Trophoblast cell (in vitro differentiated cells and primary cell): ENCODE data around the gene NFS1.

Source experiments
- DNase-seq, 2 donors: peaks; one replicate each; pipeline ENCODE4 v3.0.0-alpha.2; 2016
- H2AFZ ChIP-seq: 2 replicates; pipeline ENCODE4 v1.6.1; 2013; ENCODE audit warnings: low read length, moderate library complexity, mild to moderate bottlenecking; ENCODE audit not compliant: insufficient read depth, poor library complexity
- H2AK5ac ChIP-seq: 2 replicates; pipeline ENCODE4 v1.6.1; 2013; ENCODE audit warnings: mild to moderate bottlenecking, low read length
- H2BK120ac ChIP-seq: 2 replicates; pipeline ENCODE4 v1.6.1; 2013; ENCODE audit warnings: low read length, mild to moderate bottlenecking, moderate library complexity; ENCODE audit not compliant: insufficient read depth, poor library complexity
- H2BK12ac ChIP-seq: 2 replicates; pipeline ENCODE4 v1.6.1; 2013; ENCODE audit warnings: mild to moderate bottlenecking, low read length, moderate library complexity
- H2BK5ac ChIP-seq: 2 replicates; pipeline ENCODE4 v1.6.1; 2013; ENCODE audit warnings: low read length, low read depth, moderate library complexity, mild to moderate bottlenecking; ENCODE audit not compliant: poor library complexity
- H3K14ac ChIP-seq: 2 replicates; pipeline ENCODE4 v1.6.1; 2013; ENCODE audit warnings: mild to moderate bottlenecking, low read length
- H3K18ac ChIP-seq: 2 replicates; pipeline ENCODE4 v1.6.1; 2013; ENCODE audit warnings: mild to moderate bottlenecking, low read length
- H3K23ac ChIP-seq: 2 replicates; pipeline ENCODE4 v1.6.1; 2013; ENCODE audit warnings: low read length
- H3K27ac ChIP-seq: 2 replicates; pipeline ENCODE4 v1.5.1; 2013; ENCODE audit warnings: low read depth, mild to moderate bottlenecking, inconsistent platforms, low read length, moderate library complexity
- H3K27me3 ChIP-seq: 2 replicates; pipeline ENCODE4 v1.6.1; 2013; ENCODE audit warnings: inconsistent platforms, mild to moderate bottlenecking, low read length, moderate library complexity; ENCODE audit not compliant: insufficient read depth
- H3K36me3 ChIP-seq, 2 experiments: 1 replicate in 1 of 2; 2 replicates in 1 of 2; pipeline ENCODE4 v1.6.1; 2013; ENCODE audit warnings: low read length in 2 of 2, mild to moderate bottlenecking in 2 of 2, moderate library complexity in 1 of 2; ENCODE audit not compliant: insufficient read depth in 2 of 2, control insufficient read depth in 1 of 2
- H3K4ac ChIP-seq: 2 replicates; pipeline ENCODE4 v1.6.1; 2013; ENCODE audit warnings: low read depth, mild to moderate bottlenecking, low read length, moderate library complexity
- H3K4me1 ChIP-seq, 2 experiments: 1 replicate in 1 of 2; 2 replicates in 1 of 2; pipeline ENCODE4 v1.6.1; 2013; ENCODE audit warnings: low read length in 2 of 2, mild to moderate bottlenecking in 2 of 2, moderate library complexity in 1 of 2; ENCODE audit not compliant: insufficient read depth in 2 of 2, control insufficient read depth in 1 of 2
- H3K4me2 ChIP-seq: 2 replicates; pipeline ENCODE4 v1.6.1; 2013; ENCODE audit warnings: inconsistent platforms, mild to moderate bottlenecking, low read length, moderate library complexity
- H3K4me3 ChIP-seq: 2 replicates; pipeline ENCODE4 v1.5.1; 2013; ENCODE audit warnings: mild to moderate bottlenecking, low read depth, low read length, inconsistent platforms
- H3K79me1 ChIP-seq: one replicate; pipeline ENCODE4 v1.6.1; 2013; ENCODE audit warnings: low read length
- H3K79me2 ChIP-seq: 2 replicates; pipeline ENCODE4 v1.6.1; 2013; ENCODE audit warnings: low read length, mild to moderate bottlenecking; ENCODE audit not compliant: control insufficient read depth, insufficient read depth, poor library complexity
- H3K9ac ChIP-seq: 2 replicates; pipeline ENCODE4 v1.6.1; 2013; ENCODE audit warnings: mild to moderate bottlenecking, low read length
- H3K9me3 ChIP-seq: 2 replicates; pipeline ENCODE4 v1.6.1; 2013; ENCODE audit warnings: low read depth, mild to moderate bottlenecking, control low read depth, inconsistent platforms, low read length; ENCODE audit not compliant: insufficient read depth
- H4K12ac ChIP-seq: 2 replicates; pipeline ENCODE4 v1.6.1; 2013; ENCODE audit warnings: low read depth, mild to moderate bottlenecking, low read length, moderate library complexity
- H4K8ac ChIP-seq: 2 replicates; pipeline ENCODE4 v1.6.1; 2013; ENCODE audit warnings: low read depth, mild to moderate bottlenecking, low read length, moderate library complexity
- H4K91ac ChIP-seq: one replicate; pipeline ENCODE4 v1.6.1; 2013; ENCODE audit warnings: low read depth, mild to moderate bottlenecking, low read length, moderate library complexity
- WGBS: extraction: QIAGEN DNeasy Blood & Tissue Kit; methylation state at CpG from one replicate; pipeline ENCODE4 v1.1.7; 2013; ENCODE audit warnings: missing lambda C conversion rate; ENCODE audit not compliant: insufficient read length, insufficient coverage; ENCODE audit errors: extremely low coverage; 5-methylcytosine and 5-hydroxymethylcytosine counted together

NFS1 gene

DNA sequence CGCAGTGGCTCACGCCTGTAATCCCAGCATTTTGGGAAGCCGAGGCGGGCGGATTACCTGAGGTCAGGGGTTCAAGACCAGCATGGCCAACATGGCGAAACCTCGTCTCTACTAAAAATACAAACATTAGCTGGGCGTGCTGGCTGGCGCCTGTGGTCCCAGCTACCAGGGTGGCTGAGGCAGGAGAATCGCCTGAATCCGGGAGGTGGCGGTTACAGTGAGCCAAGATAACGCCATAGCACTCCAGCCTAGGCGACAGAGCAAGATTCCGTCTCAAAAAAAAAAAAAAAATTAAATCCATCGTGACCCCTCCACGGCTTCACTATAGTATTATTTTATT, 33.2 kb downstream of the NFS1 start:
- H3K9ac ChIP-seq: no peak overlapping the region

DNA sequence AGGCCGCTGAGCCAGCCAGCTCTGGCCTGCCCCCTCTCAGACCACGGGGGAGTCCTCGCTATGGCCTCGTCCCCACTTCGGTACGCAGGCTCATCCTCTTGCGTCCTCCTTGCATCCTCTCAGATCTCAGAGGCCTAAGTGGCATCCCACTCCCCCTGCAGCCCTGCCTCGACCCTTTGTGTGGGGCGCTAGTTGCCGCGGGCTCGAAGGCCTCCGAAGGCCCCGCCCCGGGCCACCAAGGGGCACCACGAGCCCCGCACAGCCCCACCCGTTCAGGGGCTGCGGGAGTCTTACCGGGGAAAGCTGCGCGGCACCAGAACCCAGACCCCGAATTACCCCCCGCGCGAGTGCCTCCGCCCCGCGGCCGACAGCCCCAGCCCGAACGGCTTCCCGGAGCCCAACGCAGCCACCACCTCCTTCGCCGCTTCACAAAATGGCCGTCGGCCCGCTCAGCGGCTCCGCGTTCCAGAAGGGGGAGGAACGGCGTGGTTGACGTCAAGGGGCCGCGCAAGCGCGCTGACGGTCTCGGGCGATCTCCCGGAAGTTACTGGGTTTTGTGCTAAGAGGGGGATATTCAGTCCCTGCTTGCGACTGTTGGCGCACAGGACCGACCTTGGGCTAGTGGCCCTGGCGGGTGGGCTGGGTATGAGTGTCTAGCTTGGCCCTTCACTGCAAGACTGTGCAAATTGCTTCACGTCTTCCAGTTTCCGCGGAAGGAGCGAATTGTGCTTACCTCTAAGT, 34.5 kb downstream of the NFS1 start, which contains the start of the genes CPNE1 and RBM12:
Gene CPNE1, minus strand, starts transcription at position 435 of the 741 bp plus-strand sequence. CDS start 31,977 bp downstream, outside the sequence.
Gene RBM12, minus strand, starts transcription at position 435 of the 741 bp plus-strand sequence. CDS start 9,578 bp downstream, outside the sequence.
- peak within 1 kb of the TSS; percentile 91 for H3K4me2 ChIP-seq
- H3K27ac ChIP-seq: peak within 1 kb of the TSS; percentile 97
- peak within 1 kb of the TSS; percentile 97 for H2AFZ ChIP-seq
- H3K4me1 ChIP-seq: peaks cover 4 to 5% of the 10 kb centered on the region in 2 experiments
- H3K9me3 ChIP-seq: no peaks in the 10 kb centered on the region
- H3K23ac ChIP-seq: no peak within 1 kb of the TSS
- peak within 1 kb of the TSS; percentile 94 for H3K4me3 ChIP-seq
- no peaks in the 10 kb centered on the region for H3K27me3 ChIP-seq
- peak within 1 kb of the TSS; percentile 99 for H3K14ac ChIP-seq
- H3K79me2 ChIP-seq: peaks cover 17% of the 10 kb centered on the region
- peak within 1 kb of the TSS; percentile 99 for H4K8ac ChIP-seq
- peak within 1 kb of the TSS; percentile 91 for H2BK5ac ChIP-seq
- peak within 1 kb of the TSS; percentile 96 for H2AK5ac ChIP-seq
- DNase-seq: peak; percentile 96 to 98
- H2BK12ac ChIP-seq: no peak within 1 kb of the TSS
- H2BK120ac ChIP-seq: peak within 1 kb of the TSS; percentile 88
- H3K36me3 ChIP-seq: peaks cover 6% of the 10 kb centered on the region in 2 experiments
- H3K9ac ChIP-seq: peak within 1 kb of the TSS; percentile 97
- peak within 1 kb of the TSS; percentile 91 for H4K91ac ChIP-seq
- H4K12ac ChIP-seq: peak within 1 kb of the TSS; percentile 100
- peaks cover 11% of the 10 kb centered on the region for H3K79me1 ChIP-seq
- H3K18ac ChIP-seq: peak within 1 kb of the TSS; percentile 96
- H3K4ac ChIP-seq: peak within 1 kb of the TSS; percentile 97
- WGBS: no CpG with 5 or more reads among the region's 61 CpGs

More for the DNA sequence above, 33.2 kb downstream of the NFS1 start:
- Histone ChIP-seq H3K79me2 (peaks cover 13% of the 10 kb centered on the region), H2AK5ac (no peak overlapping the region), H4K91ac (no peak overlapping the region), H3K27me3 (no peaks in the 10 kb centered on the region), H3K79me1 (peaks cover 11% of the 10 kb centered on the region), H2AFZ (no peak overlapping the region), H3K14ac (no peak overlapping the region), H3K27ac (no peak overlapping the region), H3K36me3 (peaks cover 7 to 10% of the 10 kb centered on the region in 2 experiments), H3K18ac (no peak overlapping the region), H3K4me1 (peaks cover 0 to 5% of the 10 kb centered on the region in 2 experiments), H4K8ac (peak overlapping the region; percentile 53), H3K4me2 (no peak overlapping the region), H3K9me3 (no peaks in the 10 kb centered on the region), H4K12ac (no peak overlapping the region), H2BK5ac (no peak overlapping the region), H2BK12ac (no peak overlapping the region), H2BK120ac (no peak overlapping the region), H3K4ac (no peak overlapping the region), H3K4me3 (no peak overlapping the region), H3K23ac (no peak overlapping the region)
- no CpG with 5 or more reads among the region's 17 CpGs for WGBS
- no peak for DNase-seq

DNA sequence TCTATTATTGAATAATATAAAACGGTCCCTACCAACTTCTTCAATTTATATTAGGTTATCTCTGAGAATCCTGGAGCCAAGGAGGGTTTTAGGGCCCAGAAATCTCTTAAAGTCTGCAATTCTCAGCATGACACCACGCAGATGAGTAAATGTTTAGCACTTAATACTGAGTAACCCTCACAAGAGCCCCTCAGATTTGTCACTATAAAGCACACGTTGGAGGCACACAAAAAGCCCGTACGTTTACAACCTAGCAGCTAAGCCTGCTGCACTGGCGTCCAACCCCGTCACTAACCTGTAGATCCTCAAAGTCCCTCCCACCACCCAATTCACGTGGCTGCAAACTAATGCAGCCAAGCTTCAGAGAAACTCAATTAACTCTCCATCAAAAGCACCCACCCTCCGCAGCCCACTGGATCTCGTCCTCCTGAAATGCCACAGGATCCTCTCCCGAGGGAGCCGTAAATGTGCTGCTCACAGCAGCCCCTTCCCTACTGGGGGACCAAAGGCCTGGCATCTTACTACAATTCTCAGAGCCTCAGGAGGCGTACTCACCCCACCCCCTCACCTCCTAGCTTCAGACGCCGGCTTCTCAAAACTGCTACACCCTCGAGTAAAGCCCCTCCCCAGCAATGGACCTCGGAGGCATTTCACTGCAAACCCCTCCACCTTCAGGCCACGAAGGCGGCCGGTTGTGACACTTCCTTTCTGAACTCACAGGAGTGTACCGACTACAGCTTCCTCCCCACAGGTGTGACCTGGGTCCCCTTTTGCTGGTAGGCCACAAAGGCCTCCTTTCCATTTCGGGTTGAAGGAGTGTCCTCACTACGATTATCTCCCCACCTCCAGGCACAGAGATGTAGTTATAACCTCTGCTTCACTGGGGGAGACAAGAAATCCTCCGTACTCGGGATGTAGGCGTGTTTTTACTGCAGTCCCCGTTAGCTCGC, 35.4 kb downstream of the NFS1 start:
- Histone ChIP-seq H2BK120ac (peak overlapping the region; percentile 88), H2BK12ac (no peak overlapping the region), H4K12ac (peak overlapping the region; percentile 95), H4K8ac (peak overlapping the region; percentile 97), H3K4me1 (peaks cover 4 to 5% of the 10 kb centered on the region in 2 experiments), H3K4me3 (peak overlapping the region; percentile 94), H3K9ac (peak overlapping the region; percentile 97), H3K4me2 (peak overlapping the region; percentile 91), H3K4ac (peak overlapping the region; percentile 97), H3K23ac (no peak overlapping the region), H3K18ac (peak overlapping the region; percentile 96), H2BK5ac (peak overlapping the region; percentile 91), H3K27ac (peak overlapping the region; percentile 67), H3K9me3 (no peaks in the 10 kb centered on the region), H3K36me3 (no peaks in the 10 kb centered on the region), H3K79me2 (peaks cover 19% of the 10 kb centered on the region), H2AFZ (peak overlapping the region; percentile 47), H3K14ac (peak overlapping the region; percentile 99), H4K91ac (peak overlapping the region; percentile 91), H2AK5ac (peak overlapping the region; percentile 96), H3K27me3 (no peaks in the 10 kb centered on the region), H3K79me1 (peaks cover 11% of the 10 kb centered on the region)
- peak; percentile 37 to 55 for DNase-seq
- WGBS: no CpG with 5 or more reads among the region's 28 CpGs

DNA sequence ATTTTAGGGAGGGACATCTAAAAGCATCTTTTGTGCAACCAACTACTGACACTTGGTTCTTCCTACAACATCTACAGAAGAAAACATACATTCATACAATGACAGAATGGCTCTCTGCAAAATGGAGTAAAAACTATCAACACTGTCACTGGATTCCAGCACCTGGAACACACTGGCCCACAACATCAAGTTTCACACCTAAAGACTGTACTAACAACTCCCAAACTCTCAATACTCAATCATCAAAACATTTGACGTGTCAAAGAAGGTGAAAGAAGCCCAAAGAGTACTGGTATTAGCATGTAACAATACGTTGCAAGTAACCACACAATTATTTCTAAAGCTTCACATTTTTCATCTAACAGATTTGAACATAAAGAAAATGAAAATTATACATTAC, 36.6 kb downstream of the NFS1 start:
- Histone ChIP-seq H2AFZ (no peak overlapping the region), H3K23ac (no peak overlapping the region), H3K79me1 (peaks cover 11% of the 10 kb centered on the region), H3K9me3 (no peaks in the 10 kb centered on the region), H4K12ac (no peak overlapping the region), H3K4me3 (no peak overlapping the region), H3K27me3 (no peaks in the 10 kb centered on the region), H3K4ac (peak overlapping the region; percentile 77), H4K8ac (no peak overlapping the region), H2BK5ac (no peak overlapping the region), H3K4me1 (peaks cover 4 to 5% of the 10 kb centered on the region in 2 experiments), H3K18ac (no peak overlapping the region), H2AK5ac (no peak overlapping the region), H3K27ac (no peak overlapping the region), H3K9ac (no peak overlapping the region), H2BK120ac (no peak overlapping the region), H3K4me2 (peak overlapping the region; percentile 53), H3K79me2 (peaks cover 23% of the 10 kb centered on the region), H4K91ac (no peak overlapping the region), H3K36me3 (peaks cover 0 to 2% of the 10 kb centered on the region in 2 experiments), H2BK12ac (no peak overlapping the region), H3K14ac (no peak overlapping the region)
- no peak for DNase-seq
- WGBS: no CpG with 5 or more reads among the region's 2 CpGs
